Measurements from ENCODE around the gene TRPM7. TPM values are rescaled to one million over a fixed set of nuclear protein-coding genes. Genes with fewer than 3 reads are reported as not detected.
A peak's percentile ranks its signal among the peaks of the same experiment; 100 is the strongest.
"Not testable (repeated sequence)": the region's sequence is repeated elsewhere in the genome, so short reads cannot be mapped to it uniquely, and the experiment has no call there.

The TRPM7 gene
- total RNA-seq, 1 experiment from 2014 or later, result 17.1 TPM

DNA sequence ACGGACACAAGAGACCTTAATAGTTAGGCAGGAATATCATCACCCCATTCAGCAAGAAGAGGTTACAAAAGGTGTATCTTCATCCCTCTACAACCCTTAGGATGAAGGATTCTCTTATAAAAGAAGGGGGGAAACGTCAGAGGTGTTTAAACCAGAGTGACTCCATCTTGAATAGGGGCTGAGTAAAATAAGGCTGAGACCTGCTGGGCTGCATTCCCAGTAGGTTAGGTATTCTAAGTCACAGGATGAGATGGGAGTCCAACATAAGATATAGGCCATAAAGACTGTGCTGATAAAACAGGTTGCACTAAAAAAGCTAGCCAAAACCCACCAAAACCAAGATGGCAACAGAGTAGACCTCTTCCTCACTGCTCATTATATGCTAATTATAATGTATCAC lies 16.5 kb downstream of the TRPM7 start:
- DNase-seq (ENCODE audit: low spot score), result no peak

DNA sequence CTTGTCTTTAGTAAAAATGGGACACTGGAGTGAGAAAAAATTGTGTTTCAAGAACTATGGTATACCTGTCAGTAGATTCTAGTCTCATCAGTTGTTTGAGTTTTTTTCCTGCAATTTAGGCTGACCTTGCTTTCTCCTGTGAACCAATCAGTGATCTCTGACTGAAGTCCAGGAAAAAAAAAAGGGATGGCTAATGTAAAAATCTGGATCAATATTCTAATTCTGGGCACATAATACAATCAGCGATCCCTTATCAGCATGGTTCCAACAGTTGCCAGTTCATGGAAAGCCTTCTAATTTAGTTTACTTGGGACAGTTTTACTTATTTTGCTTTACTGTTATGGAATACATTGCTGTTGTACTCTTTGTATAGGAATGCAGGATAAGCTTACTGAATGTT lies 17.0 kb downstream of the TRPM7 start:
- no peak for DNase-seq (ENCODE audit: low spot score)

GRCh38 chr15:50665938-50666337 lies 20.7 kb downstream of the TRPM7 start:
- DNase-seq (ENCODE audit: low spot score), result no peak

DNA sequence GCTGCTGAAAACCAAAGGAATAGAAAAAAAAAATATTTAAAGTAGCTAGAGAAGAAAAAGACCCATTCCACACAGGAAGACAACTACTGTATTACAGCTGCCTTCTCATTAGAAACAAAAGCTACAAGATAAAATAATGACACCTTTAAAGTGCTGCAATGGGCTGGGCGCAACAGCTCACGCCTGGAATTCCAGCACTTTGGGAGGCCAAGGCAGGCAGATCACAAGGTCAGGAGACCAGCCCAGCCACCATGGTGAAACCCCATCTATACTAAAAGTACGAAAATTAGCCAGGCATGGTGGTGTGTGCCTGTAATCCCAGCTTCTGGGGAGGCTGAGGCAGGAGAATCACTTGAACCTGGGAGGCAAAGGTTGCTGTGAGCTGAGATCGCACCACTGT lies 31.0 kb downstream of the TRPM7 start:
- DNase-seq (ENCODE audit: low spot score), result no peak

GRCh38 chr15:50653156-50653743 lies 33.3 kb downstream of the TRPM7 start:
- DNase-seq (ENCODE audit: low spot score), result no peak

- DNase-seq (ENCODE audit: low spot score), result no peak
Observed at GRCh38 chr15:50652671-50653070, 33.9 kb downstream of the TRPM7 start.

GRCh38 chr15:50641318-50641717 lies 45.3 kb downstream of the TRPM7 start:
- DNase-seq (ENCODE audit: low spot score), result no peak

- no peak for DNase-seq (ENCODE audit: low spot score)
Observed at GRCh38 chr15:50636146-50636545, 50.5 kb downstream of the TRPM7 start.

GRCh38 chr15:50633653-50634052 lies 52.9 kb downstream of the TRPM7 start:
- no peak for DNase-seq (ENCODE audit: low spot score)

- DNase-seq (ENCODE audit: low spot score), result no peak
Observed at GRCh38 chr15:50628421-50628820, 58.2 kb downstream of the TRPM7 start.

DNA sequence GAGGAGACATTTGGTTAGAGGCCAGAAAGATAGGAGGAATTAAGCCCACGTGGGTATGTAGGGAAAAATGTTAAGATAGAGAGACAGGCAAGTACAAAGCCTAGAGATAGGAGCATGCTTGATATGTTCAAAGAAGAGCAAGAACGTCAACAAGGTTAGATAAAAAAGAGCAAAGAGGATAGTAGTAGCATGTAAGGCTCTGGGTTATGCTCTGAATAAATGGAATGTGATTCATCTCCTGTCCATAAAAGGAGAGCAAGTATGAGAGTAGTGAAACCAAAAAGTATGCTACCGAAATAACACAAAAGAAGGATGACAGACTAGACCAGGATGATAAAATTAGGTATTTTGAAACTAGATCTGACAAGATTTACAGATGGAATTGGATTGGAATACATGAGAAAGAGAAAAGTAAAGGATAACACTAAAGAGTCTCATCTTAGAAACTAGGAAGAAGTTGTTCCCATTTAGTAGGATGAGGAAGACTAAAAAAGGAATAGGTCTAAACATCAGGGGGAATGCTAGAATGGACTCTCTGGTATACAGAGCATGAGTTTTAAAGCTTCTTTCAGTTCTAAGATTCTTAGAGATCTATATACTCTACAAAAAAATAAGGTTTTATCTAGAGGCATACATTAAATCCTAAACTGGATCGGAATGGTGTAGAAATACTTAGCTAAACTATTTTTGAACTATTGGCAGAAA lies 59.1 kb downstream of the TRPM7 start:
- no peak for DNase-seq (ENCODE audit: low spot score)

GRCh38 chr15:50624616-50625168 lies 61.9 kb downstream of the TRPM7 start:
- no peak for DNase-seq (ENCODE audit: low spot score)

GRCh38 chr15:50622361-50622943 lies 64.1 kb downstream of the TRPM7 start:
- DNase-seq (ENCODE audit: low spot score), result peak; percentile 40

DNA sequence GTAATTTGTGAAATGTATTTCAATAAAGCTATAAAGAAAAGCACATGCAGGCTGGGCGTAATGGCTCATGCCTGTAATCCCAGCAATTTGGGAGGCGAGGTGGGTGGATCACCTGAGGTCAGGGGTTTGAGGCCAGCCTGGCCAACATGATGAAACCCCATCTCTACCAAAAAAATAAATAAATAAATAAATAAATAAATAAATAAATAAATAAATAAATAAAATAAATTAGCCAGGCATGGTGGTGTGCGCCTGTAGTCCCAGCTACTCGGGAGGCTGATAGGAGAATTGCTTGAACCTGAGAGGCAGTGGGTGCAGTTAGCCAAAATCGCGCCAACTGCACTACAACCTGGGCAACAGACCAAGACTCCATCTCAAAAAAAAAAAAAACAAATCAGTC lies 69.6 kb downstream of the TRPM7 start:
- not testable (repeated sequence) for DNase-seq (ENCODE audit: low spot score)

GRCh38 chr15:50616554-50616953 lies 70.0 kb downstream of the TRPM7 start:
- DNase-seq (ENCODE audit: low spot score), result not testable (repeated sequence)

DNA sequence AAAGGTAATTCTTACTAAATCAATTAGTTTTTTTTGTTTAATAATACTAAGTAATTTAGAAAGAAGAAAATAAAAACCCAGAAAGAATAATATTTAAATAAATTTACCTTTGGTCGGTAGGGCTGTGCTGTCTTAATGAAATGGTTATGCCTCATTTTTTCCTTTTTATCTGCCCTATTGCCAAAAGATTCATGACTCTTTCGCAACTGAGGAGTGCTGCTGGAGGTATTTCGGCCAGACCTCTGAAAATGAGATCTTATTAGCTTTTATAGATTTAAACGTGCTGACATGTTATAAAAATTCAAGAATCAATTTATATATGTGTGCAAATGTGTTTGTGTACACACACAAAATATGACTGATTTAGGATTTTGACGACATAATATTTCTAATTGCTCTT lies 73.0 kb downstream of the TRPM7 start:
- no peak for DNase-seq (ENCODE audit: low spot score)

GRCh38 chr15:50607129-50607528 lies 79.5 kb downstream of the TRPM7 start:
- no peak for DNase-seq (ENCODE audit: low spot score)

DNA sequence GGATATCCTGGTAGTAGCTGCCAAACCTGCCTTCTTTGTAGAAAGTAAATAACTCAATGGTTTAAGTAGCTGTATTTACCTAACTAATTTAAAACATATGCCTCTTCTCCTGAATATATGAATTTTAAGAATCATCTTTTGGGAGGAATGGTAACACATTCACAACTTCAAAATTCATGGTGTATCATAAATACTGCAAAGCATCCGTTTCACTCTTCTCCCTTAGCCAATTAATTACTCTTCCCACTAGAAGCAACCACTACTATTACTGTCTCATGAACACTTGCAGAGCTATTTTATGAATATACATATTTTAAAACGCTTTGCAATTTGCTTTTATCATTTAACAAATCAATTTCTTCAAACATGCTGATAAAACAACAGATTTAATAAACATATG lies 81.1 kb downstream of the TRPM7 start:
- no peak for DNase-seq (ENCODE audit: low spot score)

- not testable (repeated sequence) for DNase-seq (ENCODE audit: low spot score)
Observed at GRCh38 chr15:50602028-50602427, 84.6 kb downstream of the TRPM7 start.

GRCh38 chr15:50594311-50594710 lies 92.3 kb downstream of the TRPM7 start:
- no peak for DNase-seq (ENCODE audit: low spot score)

DNA sequence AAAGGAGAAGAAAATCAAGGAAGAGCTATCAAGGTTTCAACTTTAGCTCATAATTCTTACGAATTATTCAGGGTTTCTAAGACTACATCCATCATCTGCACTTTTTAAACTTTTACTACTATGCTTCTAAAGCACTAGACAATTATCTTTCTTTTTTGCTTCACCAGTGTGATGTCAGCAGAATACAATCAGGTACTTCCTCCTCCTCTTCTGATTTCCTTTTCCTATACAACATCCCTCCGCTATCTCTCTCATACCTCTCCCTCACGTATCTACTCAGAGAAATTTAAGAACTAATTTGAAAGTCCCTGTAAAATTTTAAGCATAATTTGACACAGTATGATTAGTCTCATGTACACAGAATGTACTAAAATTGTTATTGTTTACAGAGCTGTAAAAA lies 92.8 kb downstream of the TRPM7 start:
- no peak for DNase-seq (ENCODE audit: low spot score)

DNA sequence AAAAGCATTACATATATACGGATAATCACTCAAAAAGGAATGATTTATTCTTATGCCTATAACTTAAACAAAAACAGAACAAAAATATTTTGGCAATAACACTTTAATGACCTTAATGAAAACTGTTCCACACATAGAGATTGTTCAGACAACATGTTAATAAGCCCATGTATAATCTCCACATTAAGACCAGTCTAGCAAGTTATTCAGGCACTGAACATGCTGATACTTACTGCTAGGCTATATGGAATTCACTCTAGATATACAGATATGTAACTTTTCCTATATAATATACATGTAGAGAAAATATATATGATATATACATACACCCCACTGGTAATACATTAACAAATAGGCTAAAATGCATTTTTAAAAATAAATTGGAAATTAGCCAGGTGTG lies 96.3 kb downstream of the TRPM7 start:
- DNase-seq (ENCODE audit: low spot score), result no peak

GRCh38 chr15:50577492-50577891 lies 109.1 kb downstream of the TRPM7 start:
- DNase-seq (ENCODE audit: low spot score), result no peak
